ENCODE data around the gene PPT1.

GRCh38 chr1:40079774-40080400, 17.2 kb downstream of the PPT1 start:
- no peak for TF ChIP-seq CTCF (IDR thresholded peaks at IDR 0.05)
- TF ChIP-seq EP300 (IDR thresholded peaks at IDR 0.05; ENCODE audit: low read depth) = no peak
- no peak for TF ChIP-seq POLR2A (IDR thresholded peaks at IDR 0.05)
- no peak for TF ChIP-seq POLR2AphosphoS5 (IDR thresholded peaks at IDR 0.05)
